HL-60 (cell line): ENCODE results near the gene MFF.

Source experiments
- CTCF ChIP-seq: IDR thresholded peaks from one replicate; pipeline ENCODE4 v1.5.1; 2011; ENCODE audit warnings: low read length, control low read depth, inconsistent platforms; ENCODE audit not compliant: insufficient read depth
- POLR2AphosphoS5 ChIP-seq: IDR thresholded peaks from 2 replicates; pipeline ENCODE4 v1.6.1; 2012; ENCODE audit warnings: low read depth
- REST ChIP-seq: IDR thresholded peaks from 2 replicates; pipeline ENCODE4 v1.6.1; 2012; ENCODE audit warnings: low read depth; ENCODE audit not compliant: insufficient replicate concordance

- TF ChIP-seq CTCF: no peak
- no peak for TF ChIP-seq POLR2AphosphoS5
- no peak for TF ChIP-seq REST
Observed at GRCh38 chr2:227378371-227378782, 53.3 kb downstream of the MFF start.
